GM12878 (cell line): ENCODE measurements around the gene POU3F2.

Experiments
- BHLHE40 ChIP-seq, 2 experiments: fragments of 450-650 bp in 1 of 2; IDR thresholded peaks; 2 replicates each; pipeline ENCODE4 v1.6.1; 2011 to 2017; ENCODE audit warnings: low read depth in 2 of 2, borderline replicate concordance in 1 of 2, improper control_type of control experiment in 1 of 2, low read length in 1 of 2, mild to moderate bottlenecking in 1 of 2
- CBX3 ChIP-seq: fragments of 200-600 bp; sonication (generic); IDR thresholded peaks from 2 replicates; pipeline ENCODE4 v1.6.1; 2016; ENCODE audit warnings: low read depth, borderline replicate concordance
- CTCF ChIP-seq, 3 experiments: IDR thresholded peaks in 2 of 3; conservative IDR thresholded peaks in 1 of 3; 2 replicates each; pipeline ENCODE4 v1.5.1; 2011; ENCODE audit warnings: low read depth in 3 of 3, low read length in 3 of 3, mild to moderate bottlenecking in 3 of 3, control low read depth in 2 of 3, moderate library complexity in 2 of 3, inconsistent platforms in 1 of 3, mixed read lengths in 1 of 3; ENCODE audit not compliant: control insufficient read depth in 2 of 3, insufficient read depth in 1 of 3; ENCODE audit errors: extremely low read depth in 1 of 3
- EGR1 ChIP-seq, 2 experiments: IDR thresholded peaks; 1 replicate in 1 of 2; 2 replicates in 1 of 2; pipeline ENCODE4 v1.6.1; 2011 to 2012; ENCODE audit warnings: low read depth in 2 of 2, low read length in 2 of 2, borderline replicate concordance in 1 of 2, mild to moderate bottlenecking in 1 of 2, moderate library complexity in 1 of 2
- EP300 ChIP-seq, 2 experiments: fragments of 150-350 bp in 1 of 2; IDR thresholded peaks; 2 replicates each; pipeline ENCODE4 v1.6.1; 2011 to 2012; ENCODE audit warnings: low read depth in 2 of 2, low read length in 2 of 2, borderline replicate concordance in 1 of 2, improper control_type of control experiment in 1 of 2, inconsistent platforms in 1 of 2; ENCODE audit not compliant: control insufficient read depth in 1 of 2
- FOS ChIP-seq: IDR thresholded peaks from 3 replicates; pipeline ENCODE4 v1.6.1; 2011; ENCODE audit warnings: borderline replicate concordance; ENCODE audit not compliant: insufficient read length; ENCODE audit errors: extremely low read depth
- FOXM1 ChIP-seq: IDR thresholded peaks from 2 replicates; pipeline ENCODE4 v1.6.1; 2012; ENCODE audit warnings: low read depth, mild to moderate bottlenecking, inconsistent platforms, low read length, moderate library complexity
- POLR2A ChIP-seq: IDR thresholded peaks from 2 replicates; pipeline ENCODE4 v1.6.1; 2011; ENCODE audit warnings: low read depth, mild to moderate bottlenecking, low read length
- RUNX3 ChIP-seq: IDR thresholded peaks from 2 replicates; pipeline ENCODE4 v1.6.1; 2012; ENCODE audit warnings: low read length, inconsistent platforms
- TF ChIP-seq, protein P1 (sequence below): IDR thresholded peaks from 2 replicates; pipeline ENCODE4 v1.6.1; 2012; ENCODE audit warnings: low read length, inconsistent platforms

DNA sequence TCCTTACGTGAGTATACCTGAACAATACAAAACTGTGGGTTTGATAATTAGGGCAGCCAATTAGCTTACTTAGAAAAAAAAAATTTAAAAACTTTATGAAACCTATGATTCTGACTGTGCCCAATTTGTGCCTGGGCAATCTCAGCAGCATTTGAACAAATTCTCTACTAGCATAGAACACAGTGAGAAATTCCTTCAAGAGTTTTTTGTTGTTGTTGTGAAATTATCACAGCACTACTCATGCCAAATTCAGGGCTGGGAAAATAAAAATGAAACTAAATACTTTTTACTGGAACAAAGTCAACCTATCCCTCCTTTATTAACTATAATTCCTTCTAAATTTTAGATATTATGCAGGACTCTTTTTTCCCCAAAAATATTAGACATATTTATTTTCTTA lies 42.9 kb downstream of the POU3F2 start:
- no peak for TF ChIP-seq CTCF (IDR thresholded peaks at IDR 0.05 in 2 of 3, conservative IDR thresholded peaks at IDR 0.05 in 1 of 3; ENCODE audit: control insufficient read depth in 2 of 3, extremely low read depth in 1 of 3, insufficient read depth in 1 of 3, low read depth in 3 of 3, low read length in 3 of 3)
- no peak for TF ChIP-seq POLR2A
- TF ChIP-seq CBX3 = no peak
- no peak for TF ChIP-seq RUNX3
- TF ChIP-seq, protein P1, sequence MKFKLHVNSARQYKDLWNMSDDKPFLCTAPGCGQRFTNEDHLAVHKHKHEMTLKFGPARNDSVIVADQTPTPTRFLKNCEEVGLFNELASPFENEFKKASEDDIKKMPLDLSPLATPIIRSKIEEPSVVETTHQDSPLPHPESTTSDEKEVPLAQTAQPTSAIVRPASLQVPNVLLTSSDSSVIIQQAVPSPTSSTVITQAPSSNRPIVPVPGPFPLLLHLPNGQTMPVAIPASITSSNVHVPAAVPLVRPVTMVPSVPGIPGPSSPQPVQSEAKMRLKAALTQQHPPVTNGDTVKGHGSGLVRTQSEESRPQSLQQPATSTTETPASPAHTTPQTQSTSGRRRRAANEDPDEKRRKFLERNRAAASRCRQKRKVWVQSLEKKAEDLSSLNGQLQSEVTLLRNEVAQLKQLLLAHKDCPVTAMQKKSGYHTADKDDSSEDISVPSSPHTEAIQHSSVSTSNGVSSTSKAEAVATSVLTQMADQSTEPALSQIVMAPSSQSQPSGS = no peak
- TF ChIP-seq FOXM1 = no peak
- TF ChIP-seq FOS = no peak
- TF ChIP-seq EGR1 (IDR thresholded peaks at IDR 0.05; ENCODE audit: borderline replicate concordance in 1 of 2, low read depth in 2 of 2, low read length in 2 of 2) = no peak
- no peak for TF ChIP-seq BHLHE40 (IDR thresholded peaks at IDR 0.05; ENCODE audit: borderline replicate concordance in 1 of 2, low read depth in 2 of 2, low read length in 1 of 2)
- TF ChIP-seq EP300 (IDR thresholded peaks at IDR 0.05; ENCODE audit: borderline replicate concordance in 1 of 2, control insufficient read depth in 1 of 2, low read depth in 2 of 2, low read length in 2 of 2) = no peak
